Activated naive CD8-positive, alpha-beta T cell treated with anti-CD3 and anti-CD28 coated beads, Interleukin-2, amount 50 U/mL, for 24 hours (primary cell): Measurements from ENCODE around the gene DNER.
"Not testable (repeated sequence)": the region's sequence is repeated elsewhere in the genome, so short reads cannot be mapped to it uniquely, and the experiment has no call there.

Source experiments
- ATAC-seq: fragments of 150-1000 bp; cut with Tn5 transposase; one replicate; pipeline ENCODE4 v1.10.0; 2021
- DNase-seq: peaks from one replicate; pipeline ENCODE4 v3.0.0; 2021
- H3K27ac Mint-ChIP-seq: one replicate; pipeline ENCODE4 v1.8.0; 2021; ENCODE audit warnings: mild to moderate bottlenecking, mixed read lengths
- H3K27me3 Mint-ChIP-seq: one replicate; pipeline ENCODE4 v1.8.0; 2021; ENCODE audit warnings: mixed read lengths
- H3K36me3 Mint-ChIP-seq: one replicate; pipeline ENCODE4 v1.8.0; 2021; ENCODE audit warnings: low read depth, mixed read lengths
- H3K4me1 Mint-ChIP-seq: one replicate; pipeline ENCODE4 v1.8.0; 2021; ENCODE audit warnings: mixed read lengths
- H3K4me3 Mint-ChIP-seq: one replicate; pipeline ENCODE4 v1.8.0; 2021; ENCODE audit warnings: mild to moderate bottlenecking, moderate library complexity, mixed read lengths
- H3K9me3 Mint-ChIP-seq: one replicate; pipeline ENCODE4 v1.8.0; 2021; ENCODE audit warnings: mixed read lengths

The DNER gene

GRCh38 chr2:229514273-229514895, 200.0 kb downstream of the DNER start:
- no peaks in the 10 kb centered on the region for H3K36me3 Mint-ChIP-seq
- H3K4me1 Mint-ChIP-seq: no peaks in the 10 kb centered on the region
- H3K4me3 Mint-ChIP-seq: no peak overlapping the region
- ATAC-seq: no peak
- H3K9me3 Mint-ChIP-seq: no peaks in the 10 kb centered on the region
- no peak for DNase-seq
- no peak overlapping the region for H3K27ac Mint-ChIP-seq
- peaks cover 5% of the 10 kb centered on the region for H3K27me3 Mint-ChIP-seq

- Mint-ChIP-seq H3K4me3 (no peak overlapping the region), H3K27me3 (peaks cover 2% of the 10 kb centered on the region), H3K4me1 (no peaks in the 10 kb centered on the region), H3K9me3 (no peaks in the 10 kb centered on the region), H3K36me3 (no peaks in the 10 kb centered on the region), H3K27ac (no peak overlapping the region)
- ATAC-seq: no peak
- DNase-seq: no peak
These were observed 202.8 kb downstream of the DNER start for GRCh38 chr2:229511524-229511923.

- not testable (repeated sequence) for ATAC-seq, H3K27ac Mint-ChIP-seq, H3K9me3 Mint-ChIP-seq, H3K4me3 Mint-ChIP-seq, H3K36me3 Mint-ChIP-seq, H3K4me1 Mint-ChIP-seq, DNase-seq, H3K27me3 Mint-ChIP-seq
These were observed 207.7 kb downstream of the DNER start for GRCh38 chr2:229506699-229507098.

- ATAC-seq: no peak
- Mint-ChIP-seq H3K27me3 (peaks cover 2% of the 10 kb centered on the region), H3K4me1 (no peaks in the 10 kb centered on the region), H3K9me3 (peaks cover 13% of the 10 kb centered on the region), H3K27ac (no peak overlapping the region), H3K4me3 (no peak overlapping the region), H3K36me3 (no peaks in the 10 kb centered on the region)
- DNase-seq: no peak
These were observed 213.1 kb downstream of the DNER start for GRCh38 chr2:229501051-229501794.

GRCh38 chr2:229492034-229492433, 222.3 kb downstream of the DNER start:
- H3K27ac Mint-ChIP-seq: no peak overlapping the region
- peaks cover 6% of the 10 kb centered on the region for H3K27me3 Mint-ChIP-seq
- DNase-seq: no peak
- H3K4me1 Mint-ChIP-seq: no peaks in the 10 kb centered on the region
- no peaks in the 10 kb centered on the region for H3K36me3 Mint-ChIP-seq
- ATAC-seq: no peak
- H3K4me3 Mint-ChIP-seq: no peak overlapping the region
- H3K9me3 Mint-ChIP-seq: peaks cover 7% of the 10 kb centered on the region

- peaks cover 7% of the 10 kb centered on the region for H3K9me3 Mint-ChIP-seq
- no peaks in the 10 kb centered on the region for H3K36me3 Mint-ChIP-seq
- no peak overlapping the region for H3K4me3 Mint-ChIP-seq
- H3K4me1 Mint-ChIP-seq: no peaks in the 10 kb centered on the region
- DNase-seq: no peak
- no peak for ATAC-seq
- H3K27ac Mint-ChIP-seq: no peak overlapping the region
- H3K27me3 Mint-ChIP-seq: peaks cover 6% of the 10 kb centered on the region
These were observed 224.2 kb downstream of the DNER start for GRCh38 chr2:229490167-229490566.

GRCh38 chr2:229489016-229489415, 225.3 kb downstream of the DNER start:
- H3K27ac Mint-ChIP-seq: no peak overlapping the region
- H3K27me3 Mint-ChIP-seq: peaks cover 2% of the 10 kb centered on the region
- ATAC-seq (no peak), DNase-seq (no peak)
- no peaks in the 10 kb centered on the region for H3K36me3 Mint-ChIP-seq
- no peak overlapping the region for H3K4me3 Mint-ChIP-seq
- H3K4me1 Mint-ChIP-seq: no peaks in the 10 kb centered on the region
- peaks cover 7% of the 10 kb centered on the region for H3K9me3 Mint-ChIP-seq

- DNase-seq: no peak
- ATAC-seq: no peak
- no peaks in the 10 kb centered on the region for H3K36me3 Mint-ChIP-seq
- H3K27me3 Mint-ChIP-seq: peaks cover 1% of the 10 kb centered on the region
- no peaks in the 10 kb centered on the region for H3K4me1 Mint-ChIP-seq
- H3K27ac Mint-ChIP-seq: no peak overlapping the region
- H3K9me3 Mint-ChIP-seq: peaks cover 7% of the 10 kb centered on the region
- no peak overlapping the region for H3K4me3 Mint-ChIP-seq
These were observed 226.1 kb downstream of the DNER start for GRCh38 chr2:229488232-229488631.

- no peak overlapping the region for H3K4me3 Mint-ChIP-seq
- no peak overlapping the region for H3K27ac Mint-ChIP-seq
- peaks cover 7% of the 10 kb centered on the region for H3K9me3 Mint-ChIP-seq
- ATAC-seq (no peak), DNase-seq (no peak)
- peaks cover 1% of the 10 kb centered on the region for H3K27me3 Mint-ChIP-seq
- H3K4me1 Mint-ChIP-seq: no peaks in the 10 kb centered on the region
- no peaks in the 10 kb centered on the region for H3K36me3 Mint-ChIP-seq
These were observed 227.7 kb downstream of the DNER start for GRCh38 chr2:229486673-229487072.

GRCh38 chr2:229485857-229486256, 228.5 kb downstream of the DNER start:
- no peak overlapping the region for H3K27ac Mint-ChIP-seq
- no peak overlapping the region for H3K4me3 Mint-ChIP-seq
- H3K4me1 Mint-ChIP-seq: no peaks in the 10 kb centered on the region
- H3K9me3 Mint-ChIP-seq: peaks cover 7% of the 10 kb centered on the region
- DNase-seq (no peak), ATAC-seq (no peak)
- H3K36me3 Mint-ChIP-seq: no peaks in the 10 kb centered on the region
- H3K27me3 Mint-ChIP-seq: peaks cover 1% of the 10 kb centered on the region

GRCh38 chr2:229477269-229477755, 237.0 kb downstream of the DNER start:
- H3K27ac Mint-ChIP-seq: no peak overlapping the region
- H3K36me3 Mint-ChIP-seq: no peaks in the 10 kb centered on the region
- ATAC-seq: no peak
- no peak overlapping the region for H3K4me3 Mint-ChIP-seq
- H3K27me3 Mint-ChIP-seq: no peaks in the 10 kb centered on the region
- H3K4me1 Mint-ChIP-seq: no peaks in the 10 kb centered on the region
- DNase-seq: no peak
- H3K9me3 Mint-ChIP-seq: peaks cover 7% of the 10 kb centered on the region

GRCh38 chr2:229475778-229476177, 238.6 kb downstream of the DNER start:
- H3K27me3 Mint-ChIP-seq: no peaks in the 10 kb centered on the region
- no peak for ATAC-seq
- H3K36me3 Mint-ChIP-seq: no peaks in the 10 kb centered on the region
- H3K9me3 Mint-ChIP-seq: peaks cover 6% of the 10 kb centered on the region
- H3K4me1 Mint-ChIP-seq: no peaks in the 10 kb centered on the region
- DNase-seq: no peak
- H3K27ac Mint-ChIP-seq: no peak overlapping the region
- H3K4me3 Mint-ChIP-seq: no peak overlapping the region

GRCh38 chr2:229474125-229474524, 240.2 kb downstream of the DNER start:
- no peak for DNase-seq
- H3K4me1 Mint-ChIP-seq: no peaks in the 10 kb centered on the region
- ATAC-seq: no peak
- no peak overlapping the region for H3K27ac Mint-ChIP-seq
- H3K36me3 Mint-ChIP-seq: no peaks in the 10 kb centered on the region
- H3K9me3 Mint-ChIP-seq: peaks cover 3% of the 10 kb centered on the region
- H3K27me3 Mint-ChIP-seq: no peaks in the 10 kb centered on the region
- H3K4me3 Mint-ChIP-seq: no peak overlapping the region

- H3K36me3 Mint-ChIP-seq: no peaks in the 10 kb centered on the region
- H3K9me3 Mint-ChIP-seq: no peaks in the 10 kb centered on the region
- H3K4me3 Mint-ChIP-seq: no peak overlapping the region
- no peak overlapping the region for H3K27ac Mint-ChIP-seq
- no peaks in the 10 kb centered on the region for H3K4me1 Mint-ChIP-seq
- no peak for DNase-seq
- no peak for ATAC-seq
- no peaks in the 10 kb centered on the region for H3K27me3 Mint-ChIP-seq
These were observed 243.6 kb downstream of the DNER start for GRCh38 chr2:229470781-229471180.

- no peak overlapping the region for H3K4me3 Mint-ChIP-seq
- no peaks in the 10 kb centered on the region for H3K4me1 Mint-ChIP-seq
- DNase-seq (no peak), ATAC-seq (no peak)
- peaks cover 4% of the 10 kb centered on the region for H3K9me3 Mint-ChIP-seq
- H3K27me3 Mint-ChIP-seq: no peaks in the 10 kb centered on the region
- no peaks in the 10 kb centered on the region for H3K36me3 Mint-ChIP-seq
- H3K27ac Mint-ChIP-seq: no peak overlapping the region
These were observed 246.6 kb downstream of the DNER start for GRCh38 chr2:229467783-229468182.
